Kasumi-1 (cell line): ENCODE data around the gene LRRC2.
"Not testable (repeated sequence)": the region's sequence is repeated elsewhere in the genome, so short reads cannot be mapped to it uniquely, and the experiment has no call there.

Source experiments
- DNase-seq, 2 experiments: peaks; one replicate each; lab custom pipeline; 2025; lab: John Stamatoyannopoulos, UW

Gene LRRC2

GRCh38 chr3:46552538-46552937, 13.6 kb downstream of the LRRC2 start:
- no peak for DNase-seq

- no peak for DNase-seq
These were observed 14.5 kb downstream of the LRRC2 start for GRCh38 chr3:46551615-46552014.

- no peak for DNase-seq
These were observed 16.1 kb downstream of the LRRC2 start for GRCh38 chr3:46549989-46550388.

- DNase-seq = no peak
These were observed 16.6 kb downstream of the LRRC2 start for GRCh38 chr3:46549408-46549904.

GRCh38 chr3:46548611-46549010, 17.5 kb downstream of the LRRC2 start:
- not testable (repeated sequence) for DNase-seq

GRCh38 chr3:46546896-46547440, 19.1 kb downstream of the LRRC2 start:
- DNase-seq = no peak

- no peak for DNase-seq
These were observed 20.1 kb downstream of the LRRC2 start for GRCh38 chr3:46545818-46546630.

- DNase-seq = no peak
These were observed 21.2 kb downstream of the LRRC2 start for GRCh38 chr3:46544771-46545503.

GRCh38 chr3:46542801-46543201, 23.3 kb downstream of the LRRC2 start:
- DNase-seq = no peak

GRCh38 chr3:46542344-46542743, 23.8 kb downstream of the LRRC2 start:
- no peak for DNase-seq

- DNase-seq = no peak
These were observed 24.3 kb downstream of the LRRC2 start for GRCh38 chr3:46541835-46542234.

GRCh38 chr3:46540550-46540949, 25.6 kb downstream of the LRRC2 start:
- no peak for DNase-seq

- no peak for DNase-seq
These were observed 26.6 kb downstream of the LRRC2 start for GRCh38 chr3:46539443-46540005.

GRCh38 chr3:46538803-46539442, 27.2 kb downstream of the LRRC2 start:
- peak; percentile 80 to 81 for DNase-seq

- DNase-seq = not testable (repeated sequence)
These were observed 27.7 kb downstream of the LRRC2 start for GRCh38 chr3:46538425-46538802.

- no peak for DNase-seq
These were observed 28.3 kb downstream of the LRRC2 start for GRCh38 chr3:46537779-46538178.

- DNase-seq = no peak
These were observed 28.8 kb downstream of the LRRC2 start for GRCh38 chr3:46537316-46537715.

- DNase-seq = no peak
These were observed 29.3 kb downstream of the LRRC2 start for GRCh38 chr3:46536758-46537157.

- DNase-seq = no peak
These were observed 30.4 kb downstream of the LRRC2 start for GRCh38 chr3:46535746-46536145.

- no peak for DNase-seq
These were observed 33.0 kb downstream of the LRRC2 start for GRCh38 chr3:46533091-46533490.

- no peak for DNase-seq
These were observed 38.9 kb downstream of the LRRC2 start for GRCh38 chr3:46527239-46527638.

- DNase-seq = no peak
These were observed 41.3 kb downstream of the LRRC2 start for GRCh38 chr3:46524832-46525231.
